ENCODE data around the gene A2ML1. TPM values are rescaled to one million over a fixed set of nuclear protein-coding genes. Genes with fewer than 3 reads are reported as not detected.

The A2ML1 gene
- not detected for total RNA-seq
- polyA plus RNA-seq, result not detected
- total RNA-seq, result not detected

DNA sequence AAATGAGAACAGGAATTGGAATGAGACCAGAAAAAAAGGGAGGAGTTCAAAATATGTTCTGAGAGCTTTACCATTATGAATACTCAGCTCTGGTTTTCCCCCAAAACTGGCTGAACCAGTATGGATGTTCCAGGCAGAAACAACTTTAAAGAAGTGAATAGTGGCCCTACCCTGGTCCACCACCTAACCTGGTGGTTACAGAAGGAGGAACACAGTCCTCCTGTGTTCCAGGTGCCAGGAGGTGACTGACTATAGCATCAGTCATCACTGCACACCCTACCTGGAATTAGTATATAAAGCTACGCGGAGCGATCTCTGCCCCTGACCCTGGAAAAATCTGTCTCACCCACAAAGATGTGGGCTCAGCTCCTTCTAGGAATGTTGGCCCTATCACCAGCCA lies at the start of gene A2ML1:
TSS of gene A2ML1 (plus strand) at position 324 of the 400 bp plus-strand sequence. CDS start at position 355, 31 bp downstream.
- ATAC-seq, result no peak
- Mint-ChIP-seq H3K36me3 (peaks cover 0 to 4% (median 0%) of the 10 kb centered on the region in 5 donors), H3K9me3 (peaks cover 0 to 9% (median 0%) of the 10 kb centered on the region in 11 donors), H3K4me3 (no peak within 1 kb of the TSS), H3K27ac (no peak within 1 kb of the TSS), H3K4me1 (peaks cover 0 to 1% (median 0%) of the 10 kb centered on the region in 7 donors), H3K27me3 (peaks cover 0 to 12% (median 3%) of the 10 kb centered on the region in 5 donors)
- H3K36me3 ChIP-seq (ENCODE audit: control insufficient read depth in 2 of 3, insufficient read depth in 3 of 3, low read length in 3 of 3), result no peaks in the 10 kb centered on the region
- DNase-seq, result no peak
- H3K9me3 ChIP-seq (ENCODE audit: control insufficient read depth in 2 of 3, low read length in 3 of 3), result no peaks in the 10 kb centered on the region
- CTCF ChIA-PET, result no interaction called here
- POLR2A ChIA-PET, result no interaction called here
- H3K4me1 ChIP-seq (ENCODE audit: control insufficient read depth in 2 of 2, insufficient read depth in 2 of 2, low read length in 2 of 2), result no peaks in the 10 kb centered on the region
- no peak within 1 kb of the TSS for H3K4me3 ChIP-seq (ENCODE audit: low read length)
- intact Hi-C loops (cut with micrococcal nuclease), result loop anchor here in 1 of 2 donors (2.0 kb wide), 1 partner anchor 277 kb away; no protein-coding TSS in a partner anchor
- no peak within 1 kb of the TSS for H3K27ac ChIP-seq (ENCODE audit: low read depth, low read length)
- H3K27me3 ChIP-seq (ENCODE audit: control insufficient read depth in 2 of 2, insufficient read depth in 2 of 2, low read length in 2 of 2), result no peaks in the 10 kb centered on the region

DNA sequence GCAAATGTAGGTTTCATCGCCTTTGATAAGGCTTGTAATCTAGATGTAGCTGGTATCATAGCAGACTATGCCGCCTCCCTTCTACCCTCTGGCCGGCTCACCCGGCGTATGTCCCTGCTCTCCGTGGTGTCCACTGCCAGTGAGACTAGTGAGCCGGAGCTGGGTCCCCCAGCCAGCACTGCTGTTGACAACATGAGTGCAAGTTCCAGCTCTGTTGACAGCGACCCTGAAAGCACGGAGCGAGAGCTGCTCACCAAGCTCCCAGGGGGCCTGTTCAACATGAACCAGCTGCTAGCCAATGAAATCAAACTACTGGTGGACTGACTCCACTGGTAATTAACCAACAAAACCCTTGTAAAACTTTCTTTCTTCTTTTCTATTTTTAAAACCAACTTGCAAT lies 49.0 kb upstream of the A2ML1 start:
- Mint-ChIP-seq H3K27ac (no peak overlapping the region), H3K27me3 (peaks cover 0 to 2% (median 0%) of the 10 kb centered on the region in 5 donors), H3K36me3 (peaks cover 0 to 43% (median 12%) of the 10 kb centered on the region in 5 donors), H3K9me3 (no peaks in the 10 kb centered on the region), H3K4me3 (no peak overlapping the region), H3K4me1 (no peaks in the 10 kb centered on the region)
- H3K27me3 ChIP-seq (ENCODE audit: control insufficient read depth in 2 of 2, insufficient read depth in 2 of 2, low read length in 2 of 2), result no peaks in the 10 kb centered on the region
- ATAC-seq (no peak), DNase-seq (no peak)
- H3K27ac ChIP-seq (ENCODE audit: low read depth, low read length), result no peak overlapping the region
- intact Hi-C loops (cut with micrococcal nuclease), result no loop called here
- peaks cover 0 to 7% (median 0%) of the 10 kb centered on the region in 3 experiments for H3K36me3 ChIP-seq (ENCODE audit: control insufficient read depth in 2 of 3, insufficient read depth in 3 of 3, low read length in 3 of 3)
- H3K4me1 ChIP-seq (ENCODE audit: control insufficient read depth in 2 of 2, insufficient read depth in 2 of 2, low read length in 2 of 2), result no peaks in the 10 kb centered on the region
- POLR2A ChIA-PET, result no interaction called here
- H3K9me3 ChIP-seq (ENCODE audit: control insufficient read depth in 2 of 3, low read length in 3 of 3), result no peaks in the 10 kb centered on the region
- CTCF ChIA-PET, result no interaction called here
- no peak overlapping the region for H3K4me3 ChIP-seq (ENCODE audit: low read length)

DNA sequence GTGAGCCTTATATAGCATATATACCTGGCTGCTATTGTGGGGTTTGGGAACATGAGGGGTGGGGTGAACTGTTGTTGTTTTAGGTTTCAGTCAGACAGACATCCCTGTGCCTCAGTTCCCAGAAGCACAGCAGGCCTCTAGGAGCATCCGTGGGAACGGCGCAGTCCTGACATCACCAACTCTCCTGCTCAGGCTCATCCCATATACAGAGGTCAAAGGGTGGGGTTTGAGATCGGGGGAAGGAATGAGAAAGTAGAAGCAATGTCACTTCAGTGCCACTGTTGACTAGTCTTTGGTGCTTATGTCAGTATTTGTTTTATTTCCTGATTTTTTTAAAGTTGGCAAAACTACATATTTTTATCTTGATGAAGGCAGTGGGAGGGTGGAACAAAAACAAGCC lies 43.1 kb upstream of the A2ML1 start:
- H3K27me3 Mint-ChIP-seq, result peaks cover 0 to 5% (median 0%) of the 10 kb centered on the region in 5 donors
- Histone ChIP-seq H3K4me1 (ENCODE audit: control insufficient read depth in 2 of 2, insufficient read depth in 2 of 2, low read length in 2 of 2) (no peaks in the 10 kb centered on the region), H3K27me3 (ENCODE audit: control insufficient read depth in 2 of 2, insufficient read depth in 2 of 2, low read length in 2 of 2) (no peaks in the 10 kb centered on the region), H3K4me3 (ENCODE audit: low read length) (no peak overlapping the region), H3K9me3 (ENCODE audit: control insufficient read depth in 2 of 3, low read length in 3 of 3) (no peaks in the 10 kb centered on the region), H3K36me3 (ENCODE audit: control insufficient read depth in 2 of 3, insufficient read depth in 3 of 3, low read length in 3 of 3) (peaks cover 0 to 5% (median 0%) of the 10 kb centered on the region in 3 experiments), H3K27ac (ENCODE audit: low read depth, low read length) (no peak overlapping the region)
- intact Hi-C loops (cut with micrococcal nuclease), result no loop called here
- ChIA-PET CTCF (interaction anchor here (0.6 kb wide), 1 partner anchor 249 kb away, joined by 3 read pairs; no protein-coding TSS in a partner anchor), POLR2A (no interaction called here)
- H3K4me3 Mint-ChIP-seq, result no peak overlapping the region
- no peak for ATAC-seq
- H3K36me3 Mint-ChIP-seq, result peaks cover 0 to 31% (median 5%) of the 10 kb centered on the region in 5 donors
- H3K27ac Mint-ChIP-seq, result no peak overlapping the region
- no peak for DNase-seq
- no peaks in the 10 kb centered on the region for H3K9me3 Mint-ChIP-seq
- H3K4me1 Mint-ChIP-seq, result no peaks in the 10 kb centered on the region

DNA sequence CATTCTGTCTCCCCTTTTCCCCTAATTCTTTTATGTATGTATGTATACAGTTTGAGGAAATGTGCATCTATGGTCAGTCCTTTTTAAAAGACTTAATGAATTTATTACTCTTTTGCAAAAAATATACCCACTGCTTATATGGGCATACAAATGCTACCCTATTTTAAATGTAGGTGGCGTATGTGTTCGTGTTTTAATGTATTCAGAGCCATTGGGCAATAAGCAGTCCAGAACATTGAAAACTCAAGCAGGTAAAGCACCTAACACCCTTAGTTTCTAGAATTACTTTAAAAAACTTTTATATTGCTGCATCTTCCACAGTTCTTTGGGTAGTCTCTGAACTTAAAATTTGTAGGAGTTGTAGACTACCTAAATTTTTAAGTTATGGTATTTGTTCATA lies 42.6 kb upstream of the A2ML1 start:
- ChIA-PET POLR2A (no interaction called here), CTCF (no interaction called here)
- no peak overlapping the region for H3K4me3 Mint-ChIP-seq
- peaks cover 0 to 5% (median 0%) of the 10 kb centered on the region in 5 donors for H3K27me3 Mint-ChIP-seq
- ATAC-seq (no peak), DNase-seq (no peak)
- Histone ChIP-seq H3K4me3 (ENCODE audit: low read length) (no peak overlapping the region), H3K9me3 (ENCODE audit: control insufficient read depth in 2 of 3, low read length in 3 of 3) (no peaks in the 10 kb centered on the region), H3K4me1 (ENCODE audit: control insufficient read depth in 2 of 2, insufficient read depth in 2 of 2, low read length in 2 of 2) (no peaks in the 10 kb centered on the region), H3K36me3 (ENCODE audit: control insufficient read depth in 2 of 3, insufficient read depth in 3 of 3, low read length in 3 of 3) (peaks cover 0 to 5% (median 0%) of the 10 kb centered on the region in 3 experiments), H3K27me3 (ENCODE audit: control insufficient read depth in 2 of 2, insufficient read depth in 2 of 2, low read length in 2 of 2) (no peaks in the 10 kb centered on the region), H3K27ac (ENCODE audit: low read depth, low read length) (no peak overlapping the region)
- H3K9me3 Mint-ChIP-seq, result no peaks in the 10 kb centered on the region
- peaks cover 0 to 25% (median 5%) of the 10 kb centered on the region in 5 donors for H3K36me3 Mint-ChIP-seq
- H3K4me1 Mint-ChIP-seq, result no peaks in the 10 kb centered on the region
- intact Hi-C loops (cut with micrococcal nuclease), result loop anchor here in 1 of 2 donors (1.0 to 2.0 kb wide), 2 partner anchors 97 to 269 kb away; no protein-coding TSS in a partner anchor
- H3K27ac Mint-ChIP-seq, result no peak overlapping the region

DNA sequence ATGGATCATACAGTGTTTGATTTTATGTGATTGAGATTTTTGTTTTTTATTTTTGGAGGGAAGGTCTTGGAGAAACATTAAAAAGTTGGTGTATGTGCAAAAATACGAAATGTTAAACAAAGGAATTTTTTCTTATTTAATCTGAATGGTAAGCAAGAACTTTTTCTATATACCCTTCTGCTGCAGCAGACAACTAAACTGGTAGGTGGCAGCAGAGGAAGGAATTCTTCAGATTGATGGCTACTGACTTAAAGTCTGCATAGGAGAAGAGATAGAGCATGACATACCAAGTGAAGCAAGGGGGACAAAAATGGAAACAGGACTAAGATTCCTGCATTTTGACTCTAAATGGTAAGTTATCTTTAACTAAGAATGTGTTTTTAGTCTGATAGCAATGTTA lies 42.0 kb upstream of the A2ML1 start:
- Mint-ChIP-seq H3K4me1 (no peaks in the 10 kb centered on the region), H3K27ac (no peak overlapping the region), H3K4me3 (no peak overlapping the region), H3K36me3 (peaks cover 0 to 20% (median 5%) of the 10 kb centered on the region in 5 donors), H3K27me3 (peaks cover 0 to 5% (median 0%) of the 10 kb centered on the region in 5 donors), H3K9me3 (no peaks in the 10 kb centered on the region)
- intact Hi-C loops (cut with micrococcal nuclease), result loop anchor here in 1 of 2 donors (1.0 to 2.0 kb wide), 2 partner anchors 98 to 269 kb away; no protein-coding TSS in a partner anchor
- no peak overlapping the region for H3K27ac ChIP-seq (ENCODE audit: low read depth, low read length)
- ChIA-PET CTCF (no interaction called here), POLR2A (no interaction called here)
- H3K4me1 ChIP-seq (ENCODE audit: control insufficient read depth in 2 of 2, insufficient read depth in 2 of 2, low read length in 2 of 2), result no peaks in the 10 kb centered on the region
- ATAC-seq, result no peak
- H3K36me3 ChIP-seq (ENCODE audit: control insufficient read depth in 2 of 3, insufficient read depth in 3 of 3, low read length in 3 of 3), result peaks cover 0 to 5% (median 0%) of the 10 kb centered on the region in 3 experiments
- DNase-seq, result peak in 2 of 9 donors; percentile 7 to 12
- no peak overlapping the region for H3K4me3 ChIP-seq (ENCODE audit: low read length)
- H3K9me3 ChIP-seq (ENCODE audit: control insufficient read depth in 2 of 3, low read length in 3 of 3), result no peaks in the 10 kb centered on the region
- H3K27me3 ChIP-seq (ENCODE audit: control insufficient read depth in 2 of 2, insufficient read depth in 2 of 2, low read length in 2 of 2), result no peaks in the 10 kb centered on the region

DNA sequence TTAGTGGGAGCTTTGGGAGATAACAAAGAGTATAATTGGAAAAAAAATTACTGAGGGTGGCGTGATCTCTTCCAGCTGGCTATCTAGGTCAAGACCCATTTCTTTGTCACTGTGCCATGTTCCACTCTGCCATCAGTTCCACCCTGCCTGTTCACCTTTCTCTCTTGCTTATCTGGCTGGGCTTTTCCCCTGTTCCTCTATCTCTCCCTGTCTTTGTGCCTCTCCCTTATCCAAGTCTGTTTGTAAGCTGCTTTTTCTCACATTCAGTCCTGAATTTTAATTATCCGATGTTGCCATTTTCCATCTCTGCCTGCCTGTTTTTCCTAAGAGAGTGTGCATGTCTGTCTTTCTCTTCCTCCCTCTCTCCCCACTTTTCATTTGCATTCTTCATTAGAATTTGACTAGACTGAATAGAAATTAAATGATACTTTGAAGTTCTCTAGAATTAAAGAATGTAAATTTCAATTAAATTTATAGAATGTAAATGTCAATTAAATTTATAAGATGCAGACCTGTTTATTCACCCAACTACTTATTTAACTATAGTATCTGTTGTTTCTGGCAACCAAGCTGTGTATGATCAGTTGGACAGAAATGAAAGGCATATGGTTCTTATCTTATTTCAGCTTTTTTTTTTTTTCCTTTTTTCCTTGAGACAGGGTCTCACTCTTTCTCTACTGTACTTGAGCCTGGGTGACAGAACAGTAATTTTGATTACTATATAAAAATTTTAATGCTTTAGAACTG lies 40.9 kb upstream of the A2ML1 start:
- DNase-seq (no peak), ATAC-seq (no peak)
- peaks cover 0 to 5% (median 0%) of the 10 kb centered on the region in 5 donors for H3K27me3 Mint-ChIP-seq
- Histone ChIP-seq H3K4me1 (ENCODE audit: control insufficient read depth in 2 of 2, insufficient read depth in 2 of 2, low read length in 2 of 2) (no peaks in the 10 kb centered on the region), H3K4me3 (ENCODE audit: low read length) (no peak overlapping the region), H3K27ac (ENCODE audit: low read depth, low read length) (no peak overlapping the region), H3K9me3 (ENCODE audit: control insufficient read depth in 2 of 3, low read length in 3 of 3) (no peaks in the 10 kb centered on the region), H3K36me3 (ENCODE audit: control insufficient read depth in 2 of 3, insufficient read depth in 3 of 3, low read length in 3 of 3) (peaks cover 0 to 5% (median 0%) of the 10 kb centered on the region in 3 experiments), H3K27me3 (ENCODE audit: control insufficient read depth in 2 of 2, insufficient read depth in 2 of 2, low read length in 2 of 2) (no peaks in the 10 kb centered on the region)
- peaks cover 0 to 20% (median 5%) of the 10 kb centered on the region in 5 donors for H3K36me3 Mint-ChIP-seq
- no peak overlapping the region for H3K4me3 Mint-ChIP-seq
- intact Hi-C loops (cut with micrococcal nuclease), result loop anchor here in 1 of 2 donors (2.0 kb wide), 1 partner anchor 99 kb away; no protein-coding TSS in a partner anchor
- POLR2A ChIA-PET, result no interaction called here
- H3K27ac Mint-ChIP-seq, result peak overlapping the region in 1 of 9 donors; percentile 47
- no peaks in the 10 kb centered on the region for H3K4me1 Mint-ChIP-seq
- CTCF ChIA-PET, result interaction anchor here (0.6 kb wide), 1 partner anchor 303 kb away, joined by 4 read pairs; no protein-coding TSS in a partner anchor
- no peaks in the 10 kb centered on the region for H3K9me3 Mint-ChIP-seq

Measured in naive thymus-derived CD4-positive, alpha-beta T cell (primary cell).